Measurements from ENCODE around the gene NCCRP1. TPM values are rescaled to one million over a fixed set of nuclear protein-coding genes. Genes with fewer than 3 reads are reported as not detected.

Gene NCCRP1
- total and polyA plus RNA-seq, 2 donors (not counting 3 experiments of a cell fraction or from before 2014, with no cell fraction given) = 0.06 TPM; not detected in 1

GRCh38 chr19:39166571-39167391 lies 30.0 kb upstream of the NCCRP1 start:
- no peak for DNase-seq (ENCODE audit: low read depth, low spot score)
- no peak overlapping the region for H3K4me2 ChIP-seq (ENCODE audit: insufficient read depth, low read length)

More at GRCh38 chr19:39166571-39167391, 30.0 kb upstream of the NCCRP1 start:
- Histone ChIP-seq H3K36me3 (ENCODE audit: control insufficient read depth in 2 of 2, extremely low read depth in 1 of 2, insufficient read depth in 2 of 2, low read length in 2 of 2) (peaks cover 0 to 15% of the 10 kb centered on the region in 2 experiments), H3K4me3 (replicated peaks in 1 of 3; ENCODE audit: insufficient read depth in 1 of 3, low read depth in 1 of 3, low read length in 3 of 3) (no peak overlapping the region), H3K27ac (ENCODE audit: insufficient read depth, low read depth, low read length) (no peak overlapping the region), H3K79me2 (ENCODE audit: control insufficient read depth, insufficient read depth, low read length) (peaks cover 5% of the 10 kb centered on the region), H3K4me1 (ENCODE audit: control insufficient read depth, extremely low read depth, insufficient read depth, low read length) (no peaks in the 10 kb centered on the region), H2AFZ (ENCODE audit: low read depth, low read length) (no peak overlapping the region), H3K9me3 (replicated peaks; ENCODE audit: control insufficient read depth, insufficient read depth, low read length) (no peaks in the 10 kb centered on the region), H3K9me1 (replicated peaks; ENCODE audit: control insufficient read depth, extremely low read depth, insufficient read depth, low read length) (no peaks in the 10 kb centered on the region), H3K27me3 (ENCODE audit: control insufficient read depth in 2 of 2, insufficient read depth in 2 of 2, low read length in 2 of 2) (no peaks in the 10 kb centered on the region), H3K9ac (replicated peaks; ENCODE audit: extremely low read depth, insufficient read depth, low read length) (no peak overlapping the region), H4K20me1 (replicated peaks; ENCODE audit: control insufficient read depth, extremely low read depth, insufficient read depth, low read length) (no peaks in the 10 kb centered on the region)
- TF ChIP-seq POLR2A (IDR thresholded peaks at IDR 0.05; ENCODE audit: low read depth, low read length) (no peak), JUN (IDR thresholded peaks at IDR 0.05; ENCODE audit: borderline replicate concordance, insufficient read depth, insufficient read length, low read depth) (no peak), MAX (IDR thresholded peaks at IDR 0.05; ENCODE audit: insufficient read depth, insufficient read length) (no peak), EZH2 (IDR thresholded peaks at IDR 0.05; ENCODE audit: borderline replicate concordance, low read depth, low read length, severe bottlenecking) (no peak), GATA2 (IDR thresholded peaks at IDR 0.05; ENCODE audit: insufficient read depth, insufficient read length, low read depth, low read length) (no peak), FOS (IDR thresholded peaks at IDR 0.05; ENCODE audit: borderline replicate concordance, insufficient read depth, low read length) (no peak), POLR2AphosphoS5 (IDR thresholded peaks at IDR 0.05; ENCODE audit: insufficient read depth, low read depth, low read length) (no peak)
- intact Hi-C loops (cut with micrococcal nuclease) (no loop called here), dilution Hi-C loops (cut with MboI; ENCODE audit: extremely low pct_ligation_motif_present, low sequenced_read_pairs) (no loop called here)
- ChIA-PET CTCF (interaction anchor here (1.6 kb wide), 1 partner anchor 18 kb away, joined by 4 read pairs; no protein-coding TSS in a partner anchor), POLR2A (no interaction called here)
- no peak for FAIRE-seq
- no TSS peak for BruUV-seq (replicated peaks)
